ENCODE results near the gene CUTC. TPM values are rescaled to one million over a fixed set of nuclear protein-coding genes. Genes with fewer than 3 reads are reported as not detected.

CUTC gene
- polyA plus RNA-seq, 3 donors: 17.3 to 41.9 (median 35.5) TPM

GRCh38 chr10:99754670-99755069 lies 22.6 kb downstream of the CUTC start:
- Mint-ChIP-seq H3K27me3 (ENCODE audit: low read depth in 3 of 3) (no peaks in the 10 kb centered on the region), H3K9me3 (peaks cover 0 to 1% (median 0%) of the 10 kb centered on the region in 7 donors), H3K27ac (no peak overlapping the region), H3K4me1 (no peaks in the 10 kb centered on the region), H3K36me3 (peaks cover 78 to 90% of the 10 kb centered on the region in 2 donors), H3K4me3 (no peak overlapping the region)
- no peaks in the 10 kb centered on the region for H4K20me1 ChIP-seq (ENCODE audit: insufficient read depth, low read length)
- peaks cover 94 to 99% of the 10 kb centered on the region in 2 donors for H3K36me3 ChIP-seq (replicated peaks in 1 of 2; ENCODE audit: control insufficient read depth in 1 of 2, insufficient read depth in 2 of 2, low read length in 2 of 2)
- H3K27ac ChIP-seq (ENCODE audit: low read depth in 1 of 2, low read length in 2 of 2): no peak overlapping the region
- H3K4me3 ChIP-seq (replicated peaks in 1 of 3; ENCODE audit: low read depth in 2 of 3, low read length in 3 of 3): no peak overlapping the region
- TF ChIP-seq CTCF (IDR thresholded peaks at IDR 0.05): no peak
- no peaks in the 10 kb centered on the region for H3K27me3 ChIP-seq (ENCODE audit: control insufficient read depth in 2 of 2, insufficient read depth in 2 of 2, low read length in 2 of 2)
- WGBS (ENCODE audit: insufficient coverage): no CpG with 5 or more reads among the region's 1 CpG
- intact Hi-C loops (cut with micrococcal nuclease): no loop called here
- no peaks in the 10 kb centered on the region for H3K4me1 ChIP-seq (ENCODE audit: control insufficient read depth in 1 of 2, insufficient read depth in 2 of 2, low read length in 2 of 2)
- no peaks in the 10 kb centered on the region for H3K9me3 ChIP-seq (replicated peaks in 1 of 2; ENCODE audit: control insufficient read depth in 1 of 2, insufficient read depth in 1 of 2, low read length in 2 of 2)
- no peak overlapping the region for H3K9ac ChIP-seq (ENCODE audit: insufficient read depth, low read length, poor library complexity, severe bottlenecking)
- H2AFZ ChIP-seq (ENCODE audit: insufficient read depth, low read depth, low read length, poor library complexity, severe bottlenecking): no peak overlapping the region
- H3K4me2 ChIP-seq (replicated peaks; ENCODE audit: extremely low read depth, low read length, poor library complexity, severe bottlenecking): no peak overlapping the region
- H3K79me2 ChIP-seq (ENCODE audit: insufficient read depth, low read length): no peaks in the 10 kb centered on the region
- DNase-seq: no peak

- no peak overlapping the region for H3K27ac ChIP-seq (ENCODE audit: low read depth in 1 of 2, low read length in 2 of 2)
- H3K36me3 Mint-ChIP-seq: peaks cover 78 to 92% of the 10 kb centered on the region in 2 donors
- no peak overlapping the region for H3K27ac Mint-ChIP-seq
- H3K36me3 ChIP-seq (replicated peaks in 1 of 2; ENCODE audit: control insufficient read depth in 1 of 2, insufficient read depth in 2 of 2, low read length in 2 of 2): peaks cover 86 to 95% of the 10 kb centered on the region in 2 donors
- no peaks in the 10 kb centered on the region for H3K27me3 ChIP-seq (ENCODE audit: control insufficient read depth in 2 of 2, insufficient read depth in 2 of 2, low read length in 2 of 2)
- H3K4me2 ChIP-seq (replicated peaks; ENCODE audit: extremely low read depth, low read length, poor library complexity, severe bottlenecking): no peak overlapping the region
- H3K9ac ChIP-seq (ENCODE audit: insufficient read depth, low read length, poor library complexity, severe bottlenecking): no peak overlapping the region
- no CpG with 5 or more reads among the region's 1 CpG for WGBS (ENCODE audit: insufficient coverage)
- H3K4me3 Mint-ChIP-seq: no peak overlapping the region
- no peaks in the 10 kb centered on the region for H4K20me1 ChIP-seq (ENCODE audit: insufficient read depth, low read length)
- H3K9me3 Mint-ChIP-seq: peaks cover 0 to 2% (median 0%) of the 10 kb centered on the region in 7 donors
- TF ChIP-seq CTCF (IDR thresholded peaks at IDR 0.05): no peak
- DNase-seq: no peak
- intact Hi-C loops (cut with micrococcal nuclease): no loop called here
- H3K9me3 ChIP-seq (replicated peaks in 1 of 2; ENCODE audit: control insufficient read depth in 1 of 2, insufficient read depth in 1 of 2, low read length in 2 of 2): no peaks in the 10 kb centered on the region
- no peaks in the 10 kb centered on the region for H3K4me1 ChIP-seq (ENCODE audit: control insufficient read depth in 1 of 2, insufficient read depth in 2 of 2, low read length in 2 of 2)
- H3K27me3 Mint-ChIP-seq (ENCODE audit: low read depth in 3 of 3): peaks cover 0 to 1% (median 0%) of the 10 kb centered on the region in 3 donors
- H3K79me2 ChIP-seq (ENCODE audit: insufficient read depth, low read length): no peaks in the 10 kb centered on the region
- no peaks in the 10 kb centered on the region for H3K4me1 Mint-ChIP-seq
- no peak overlapping the region for H2AFZ ChIP-seq (ENCODE audit: insufficient read depth, low read depth, low read length, poor library complexity, severe bottlenecking)
- no peak overlapping the region for H3K4me3 ChIP-seq (replicated peaks in 1 of 3; ENCODE audit: low read depth in 2 of 3, low read length in 3 of 3)
Measured at GRCh38 chr10:99756159-99756558, 24.1 kb downstream of the CUTC start.
